ENCODE measurements around the gene MIB1. TPM values are rescaled to one million over a fixed set of nuclear protein-coding genes. Genes with fewer than 3 reads are reported as not detected.
A peak's percentile ranks its signal among the peaks of the same experiment; 100 is the strongest.

Gene MIB1
- total RNA-seq, 4 donors from 2014 or later = 15.7 to 31.8 (median 27.6) TPM

DNA sequence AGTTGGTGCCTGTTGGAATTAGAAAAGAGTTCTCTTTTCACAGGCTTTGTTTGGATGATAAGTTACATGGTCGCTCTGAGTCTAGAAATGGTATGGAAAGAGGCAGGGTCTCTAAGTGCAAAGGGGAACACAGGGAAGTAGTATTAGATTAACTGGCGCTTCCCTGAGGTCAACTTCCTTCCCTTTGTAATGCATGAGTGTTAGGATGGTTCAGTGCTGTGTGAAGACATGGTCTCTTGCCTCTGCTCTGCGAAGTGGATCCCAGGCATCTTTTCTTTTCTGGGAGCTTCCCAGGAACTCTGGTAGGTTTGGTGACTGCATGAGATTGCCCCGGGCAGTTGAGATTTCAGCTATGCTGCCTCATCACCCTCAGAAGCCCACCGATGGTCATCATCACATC, 170.3 kb downstream of the MIB1 start:
- no peak overlapping the region for H3K4me3 ChIP-seq
- no peaks in the 10 kb centered on the region for H3K36me3 ChIP-seq
- H3K27ac ChIP-seq = no peak overlapping the region
- intact Hi-C loops (cut with DNase I; ENCODE audit: low total_unique reads) = no loop called here
- 88 to 100% methylated on average over 1 to 5 of the region's 5 CpGs for WGBS, 2 donors (ENCODE audit: low coverage in 1 of 2)
- DNase-seq = no peak
- H3K9me3 ChIP-seq = no peaks in the 10 kb centered on the region
- peaks cover 0 to 8% (median 0%) of the 10 kb centered on the region in 4 donors for H3K4me1 ChIP-seq
- in situ Hi-C loops (cut with MboI; ENCODE audit: low pct_ligation_motif_present in 1 of 4, low pct_unique_long_range_greater_than_20kb in 1 of 4, low sequenced_read_pairs in 3 of 4) = loop anchor here in 3 of 4 donors (10.0 to 25.0 kb wide), 5 partner anchors 251 to 654 kb away; partner anchors contain the start of gene GATA6 (in 1 of the 3)
- no peaks in the 10 kb centered on the region for H3K27me3 ChIP-seq
- TF ChIP-seq, protein P1, sequence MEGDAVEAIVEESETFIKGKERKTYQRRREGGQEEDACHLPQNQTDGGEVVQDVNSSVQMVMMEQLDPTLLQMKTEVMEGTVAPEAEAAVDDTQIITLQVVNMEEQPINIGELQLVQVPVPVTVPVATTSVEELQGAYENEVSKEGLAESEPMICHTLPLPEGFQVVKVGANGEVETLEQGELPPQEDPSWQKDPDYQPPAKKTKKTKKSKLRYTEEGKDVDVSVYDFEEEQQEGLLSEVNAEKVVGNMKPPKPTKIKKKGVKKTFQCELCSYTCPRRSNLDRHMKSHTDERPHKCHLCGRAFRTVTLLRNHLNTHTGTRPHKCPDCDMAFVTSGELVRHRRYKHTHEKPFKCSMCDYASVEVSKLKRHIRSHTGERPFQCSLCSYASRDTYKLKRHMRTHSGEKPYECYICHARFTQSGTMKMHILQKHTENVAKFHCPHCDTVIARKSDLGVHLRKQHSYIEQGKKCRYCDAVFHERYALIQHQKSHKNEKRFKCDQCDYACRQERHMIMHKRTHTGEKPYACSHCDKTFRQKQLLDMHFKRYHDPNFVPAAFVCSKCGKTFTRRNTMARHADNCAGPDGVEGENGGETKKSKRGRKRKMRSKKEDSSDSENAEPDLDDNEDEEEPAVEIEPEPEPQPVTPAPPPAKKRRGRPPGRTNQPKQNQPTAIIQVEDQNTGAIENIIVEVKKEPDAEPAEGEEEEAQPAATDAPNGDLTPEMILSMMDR (IDR thresholded peaks at IDR 0.05) = no peak
- TF ChIP-seq POLR2AphosphoS5 (IDR thresholded peaks at IDR 0.05) (no peak), EP300 (IDR thresholded peaks at IDR 0.05; ENCODE audit: low read depth) (no peak), POLR2A (IDR thresholded peaks at IDR 0.05) (no peak)

DNA sequence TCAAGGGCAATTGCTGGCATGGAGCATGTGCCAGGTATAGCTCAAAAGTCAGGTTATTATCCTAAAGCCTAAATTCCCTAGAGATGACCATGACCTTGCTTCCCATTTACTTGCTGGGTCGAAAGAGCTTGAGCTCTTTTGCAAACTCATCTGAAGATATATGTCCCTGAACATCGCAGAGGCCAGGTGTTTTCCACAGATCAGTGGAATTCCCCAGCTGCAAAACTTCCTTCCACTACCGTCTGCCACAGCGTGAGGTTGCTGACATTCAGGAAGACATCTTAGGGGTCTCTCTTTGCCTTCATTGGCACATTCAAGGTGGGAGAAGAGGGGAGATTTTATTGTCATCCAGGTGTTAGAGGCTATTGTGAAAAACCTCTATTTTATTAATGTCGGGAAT, 171.0 kb downstream of the MIB1 start:
- no peaks in the 10 kb centered on the region for H3K27me3 ChIP-seq
- intact Hi-C loops (cut with DNase I; ENCODE audit: low total_unique reads) = no loop called here
- no peaks in the 10 kb centered on the region for H3K9me3 ChIP-seq
- no peak overlapping the region for H3K4me3 ChIP-seq
- no peak overlapping the region for H3K27ac ChIP-seq
- H3K36me3 ChIP-seq = no peaks in the 10 kb centered on the region
- DNase-seq = no peak
- 48 to 80% methylated on average over 1 to 5 of the region's 5 CpGs for WGBS, 2 donors (ENCODE audit: low coverage in 1 of 2)
- peaks cover 0 to 8% (median 0%) of the 10 kb centered on the region in 4 donors for H3K4me1 ChIP-seq
- TF ChIP-seq POLR2AphosphoS5 (IDR thresholded peaks at IDR 0.05) (no peak), EP300 (IDR thresholded peaks at IDR 0.05; ENCODE audit: low read depth) (no peak), POLR2A (IDR thresholded peaks at IDR 0.05) (no peak)
- TF ChIP-seq, protein P1 (IDR thresholded peaks at IDR 0.05) = no peak
- in situ Hi-C loops (cut with MboI; ENCODE audit: low pct_ligation_motif_present in 1 of 4, low pct_unique_long_range_greater_than_20kb in 1 of 4, low sequenced_read_pairs in 3 of 4) = loop anchor here in 3 of 4 donors (10.0 to 25.0 kb wide), 5 partner anchors 251 to 653 kb away; partner anchors contain the start of gene GATA6 (in 1 of the 3)

DNA sequence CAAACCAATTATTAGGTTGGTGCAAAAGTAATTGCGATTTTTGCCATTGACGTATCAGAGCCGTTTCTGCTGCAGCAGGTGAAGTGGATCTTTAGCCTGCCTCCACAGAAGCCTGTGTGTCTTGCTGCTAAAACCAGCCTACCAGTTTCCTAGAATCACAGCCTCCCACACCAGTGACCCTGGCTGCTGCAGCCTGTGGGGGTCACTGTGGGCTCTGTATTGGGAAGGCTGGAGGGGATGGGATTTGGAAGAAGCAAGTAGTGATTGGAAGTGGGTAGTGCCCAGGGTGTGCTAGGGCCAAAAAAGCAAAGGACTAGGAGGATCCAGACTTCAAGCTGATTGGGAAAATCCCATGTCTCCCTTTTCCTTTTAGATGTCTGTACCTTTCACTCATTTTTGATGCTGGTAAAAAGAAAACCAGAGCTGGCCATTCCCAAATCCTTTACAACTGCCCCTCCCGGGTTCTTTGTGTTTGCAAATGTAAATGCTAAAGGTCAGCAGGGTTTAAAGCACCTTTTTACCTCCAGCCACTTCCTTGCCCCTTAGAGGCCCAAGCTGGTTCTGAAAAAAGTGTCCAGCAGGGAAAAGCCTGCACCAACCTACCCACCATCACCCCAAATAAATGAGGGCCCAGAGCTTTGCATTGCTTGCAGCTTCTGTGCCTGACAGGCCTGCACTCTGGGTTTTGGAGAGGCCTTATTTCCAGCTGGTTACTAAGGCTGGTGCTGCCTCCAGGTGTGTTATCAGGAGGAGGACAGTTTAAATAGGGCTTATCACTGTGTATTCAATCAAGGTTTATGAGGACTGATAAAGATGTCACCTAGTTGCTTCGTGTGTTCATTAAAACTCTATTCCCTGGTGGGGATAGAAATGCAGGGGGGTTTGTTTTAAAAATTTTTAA, 172.0 kb downstream of the MIB1 start:
- DNase-seq = no peak
- 62 to 67% methylated on average over 3 to 5 of the region's 5 CpGs for WGBS, 2 donors (ENCODE audit: low coverage in 1 of 2)
- intact Hi-C loops (cut with DNase I; ENCODE audit: low total_unique reads) = no loop called here
- H3K4me3 ChIP-seq = no peak overlapping the region
- TF ChIP-seq EP300 (IDR thresholded peaks at IDR 0.05; ENCODE audit: low read depth) (no peak), POLR2A (IDR thresholded peaks at IDR 0.05) (no peak), POLR2AphosphoS5 (IDR thresholded peaks at IDR 0.05) (no peak)
- TF ChIP-seq, protein P1 (IDR thresholded peaks at IDR 0.05) = no peak
- H3K9me3 ChIP-seq = no peaks in the 10 kb centered on the region
- no peaks in the 10 kb centered on the region for H3K27me3 ChIP-seq
- no peaks in the 10 kb centered on the region for H3K36me3 ChIP-seq
- H3K27ac ChIP-seq = no peak overlapping the region
- in situ Hi-C loops (cut with MboI; ENCODE audit: low pct_ligation_motif_present in 1 of 4, low pct_unique_long_range_greater_than_20kb in 1 of 4, low sequenced_read_pairs in 3 of 4) = loop anchor here in 3 of 4 donors (10.0 to 25.0 kb wide), 5 partner anchors 250 to 652 kb away; partner anchors contain the start of gene GATA6 (in 1 of the 3)
- peaks cover 0 to 8% (median 0%) of the 10 kb centered on the region in 4 donors for H3K4me1 ChIP-seq

DNA sequence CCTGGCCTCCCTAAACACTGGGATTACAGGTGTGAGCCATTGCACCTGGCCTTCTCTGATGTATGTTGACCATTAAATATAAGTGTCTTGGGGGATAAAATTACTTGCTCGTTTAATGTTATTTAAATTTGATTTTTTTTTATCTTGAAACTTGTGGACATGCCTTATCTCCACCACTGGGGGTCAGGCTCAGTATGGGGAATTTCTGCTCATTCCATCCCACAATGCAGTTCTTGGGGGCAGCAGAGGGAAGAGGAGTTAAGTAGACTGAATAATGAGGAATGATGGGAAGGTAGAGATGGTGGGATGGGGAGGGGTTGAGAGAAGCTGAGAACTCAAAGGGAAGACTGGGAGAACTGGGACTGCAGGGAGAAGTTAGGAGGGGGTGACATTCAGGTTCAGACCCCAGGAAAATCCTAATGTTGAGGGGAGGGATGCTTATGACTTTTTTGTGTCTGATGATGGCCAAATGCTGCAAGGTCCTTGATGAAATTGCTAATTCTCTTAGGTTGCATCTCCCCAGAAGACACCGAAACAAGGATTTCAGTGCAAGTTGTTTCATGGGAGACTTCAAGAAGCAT, 174.2 kb downstream of the MIB1 start:
- DNase-seq = peak; percentile 19
- WGBS, 2 donors (ENCODE audit: low coverage in 1 of 2) = 14 to 46% methylated on average over 1 to 2 of the region's 2 CpGs
- Histone ChIP-seq H3K27me3 (no peaks in the 10 kb centered on the region), H3K4me3 (no peak overlapping the region), H3K27ac (no peak overlapping the region), H3K36me3 (no peaks in the 10 kb centered on the region), H3K4me1 (peaks cover 0 to 8% (median 0%) of the 10 kb centered on the region in 4 donors), H3K9me3 (peaks cover 8 to 18% of the 10 kb centered on the region in 2 donors)
- TF ChIP-seq, protein P1 (IDR thresholded peaks at IDR 0.05) = peak; percentile 34 to 64 (median 50)
- TF ChIP-seq EP300 (IDR thresholded peaks at IDR 0.05; ENCODE audit: low read depth) (no peak), POLR2A (IDR thresholded peaks at IDR 0.05) (no peak), POLR2AphosphoS5 (IDR thresholded peaks at IDR 0.05) (no peak)
- in situ Hi-C loops (cut with MboI; ENCODE audit: low pct_ligation_motif_present in 1 of 4, low pct_unique_long_range_greater_than_20kb in 1 of 4, low sequenced_read_pairs in 3 of 4) = loop anchor here in 3 of 4 donors (10.0 to 25.0 kb wide), 5 partner anchors 247 to 650 kb away; partner anchors contain the start of gene GATA6 (in 1 of the 3)
- intact Hi-C loops (cut with DNase I; ENCODE audit: low total_unique reads) = no loop called here
